Right atrium auricular region (tissue), 2 donors: ENCODE results near the gene JPH3. TPM values are rescaled to one million over a fixed set of nuclear protein-coding genes. Genes with fewer than 3 reads are reported as not detected.

Source experiments
- DNase-seq: peaks from one replicate; pipeline ENCODE4 v3.0.0-alpha.2; 2019; ENCODE audit warnings: low spot score
- H3K27ac ChIP-seq, 2 donors: fragments of 200-600 bp; sonication (generic); 1 replicate in 1 of 2; 2 replicates in 1 of 2; pipeline ENCODE4 v1.5.1; 2016 to 2019
- H3K27me3 ChIP-seq, 2 donors: fragments of 200-600 bp; sonication (generic); one replicate each; pipeline versions ENCODE4 v1.5.1 to v1.6.0; 2017 to 2019
- H3K36me3 ChIP-seq: fragments of 200-600 bp; sonication (generic); one replicate; pipeline ENCODE4 v1.5.1; 2016
- H3K4me1 ChIP-seq, 2 donors: fragments of 200-600 bp; sonication (generic); one replicate each; pipeline versions ENCODE4 v1.5.1 to v1.6.0; 2017 to 2019
- H3K4me3 ChIP-seq, 2 donors: fragments of 200-600 bp; sonication (generic); 1 replicate in 1 of 2; 2 replicates in 1 of 2; pipeline ENCODE4 v1.5.1; 2017 to 2019; ENCODE audit warnings: mild to moderate bottlenecking in 1 of 2, moderate library complexity in 1 of 2
- H3K9me3 ChIP-seq, 2 donors: fragments of 200-600 bp; sonication (generic); one replicate each; pipeline ENCODE4 v1.5.1; 2019
- total RNA-seq, 2 donors: library from RNA; depleted of rRNA; stranded (reverse); fragments of >200 nt; gene quantifications; one replicate each; pipeline ENCODE4 v1.1.0, GENCODE V29; 2016
- TF ChIP-seq, protein P1 (sequence below), 2 donors: fragments of 200-600 bp; sonication (generic); IDR thresholded peaks; one replicate each; pipeline ENCODE4 v1.5.1; 2019; ENCODE audit warnings: antibody characterized with exemption in 2 of 2

JPH3 gene
- total RNA-seq, 2 donors from 2014 or later: 0.08 to 0.11 TPM

DNA sequence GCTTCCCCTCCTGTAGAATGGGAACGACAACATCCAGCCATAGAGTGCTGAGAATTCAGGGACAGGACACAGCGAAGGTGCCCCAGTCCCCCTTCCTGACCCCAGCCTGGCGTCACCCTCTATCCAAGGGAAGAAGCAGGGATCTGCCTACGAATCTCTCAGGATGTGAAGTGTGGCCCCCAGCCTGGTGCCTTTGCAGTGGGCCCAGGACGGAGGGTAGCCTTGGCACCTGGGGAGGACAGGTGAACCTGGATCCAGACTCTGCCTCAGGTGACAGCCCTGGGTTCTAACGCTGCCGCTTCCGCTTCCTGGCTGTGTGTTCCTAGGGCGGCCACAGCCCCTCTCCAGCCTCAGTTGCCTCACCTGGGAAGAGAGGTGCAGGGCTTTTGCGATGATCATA, 36.4 kb downstream of the JPH3 start:
- Histone ChIP-seq H3K4me1 (peaks cover 0 to 16% of the 10 kb centered on the region in 2 donors), H3K36me3 (no peaks in the 10 kb centered on the region), H3K27ac (no peak overlapping the region), H3K4me3 (no peak overlapping the region), H3K27me3 (no peaks in the 10 kb centered on the region), H3K9me3 (no peaks in the 10 kb centered on the region)
- TF ChIP-seq, protein P1, sequence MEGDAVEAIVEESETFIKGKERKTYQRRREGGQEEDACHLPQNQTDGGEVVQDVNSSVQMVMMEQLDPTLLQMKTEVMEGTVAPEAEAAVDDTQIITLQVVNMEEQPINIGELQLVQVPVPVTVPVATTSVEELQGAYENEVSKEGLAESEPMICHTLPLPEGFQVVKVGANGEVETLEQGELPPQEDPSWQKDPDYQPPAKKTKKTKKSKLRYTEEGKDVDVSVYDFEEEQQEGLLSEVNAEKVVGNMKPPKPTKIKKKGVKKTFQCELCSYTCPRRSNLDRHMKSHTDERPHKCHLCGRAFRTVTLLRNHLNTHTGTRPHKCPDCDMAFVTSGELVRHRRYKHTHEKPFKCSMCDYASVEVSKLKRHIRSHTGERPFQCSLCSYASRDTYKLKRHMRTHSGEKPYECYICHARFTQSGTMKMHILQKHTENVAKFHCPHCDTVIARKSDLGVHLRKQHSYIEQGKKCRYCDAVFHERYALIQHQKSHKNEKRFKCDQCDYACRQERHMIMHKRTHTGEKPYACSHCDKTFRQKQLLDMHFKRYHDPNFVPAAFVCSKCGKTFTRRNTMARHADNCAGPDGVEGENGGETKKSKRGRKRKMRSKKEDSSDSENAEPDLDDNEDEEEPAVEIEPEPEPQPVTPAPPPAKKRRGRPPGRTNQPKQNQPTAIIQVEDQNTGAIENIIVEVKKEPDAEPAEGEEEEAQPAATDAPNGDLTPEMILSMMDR (IDR thresholded peaks at IDR 0.05): no peak
- DNase-seq: no peak

DNA sequence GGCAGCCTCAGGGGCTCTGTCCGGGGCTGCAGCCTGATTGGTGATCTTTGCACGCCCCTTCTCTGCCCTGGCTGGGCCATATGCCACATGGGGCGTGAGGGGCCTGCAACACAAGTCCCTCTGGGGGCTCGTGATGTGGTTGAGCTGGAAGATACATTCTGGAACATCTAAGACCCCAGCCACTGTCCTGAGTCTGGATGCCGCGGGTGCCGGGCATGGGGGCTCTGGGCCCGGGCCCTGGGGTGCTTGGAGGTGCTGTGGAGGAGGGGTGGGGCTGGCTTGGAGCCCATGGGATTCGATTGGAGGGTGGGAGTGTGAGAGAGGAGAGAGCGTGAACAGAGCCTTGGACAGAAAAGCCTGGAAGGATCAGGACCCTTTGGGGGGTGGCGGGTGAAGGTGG, 39.4 kb downstream of the JPH3 start:
- TF ChIP-seq, protein P1 (IDR thresholded peaks at IDR 0.05): no peak
- Histone ChIP-seq H3K27ac (no peak overlapping the region), H3K4me1 (peaks cover 0 to under 1% of the 10 kb centered on the region in 2 donors), H3K9me3 (no peaks in the 10 kb centered on the region), H3K36me3 (no peaks in the 10 kb centered on the region), H3K4me3 (no peak overlapping the region), H3K27me3 (no peaks in the 10 kb centered on the region)
- DNase-seq: no peak

DNA sequence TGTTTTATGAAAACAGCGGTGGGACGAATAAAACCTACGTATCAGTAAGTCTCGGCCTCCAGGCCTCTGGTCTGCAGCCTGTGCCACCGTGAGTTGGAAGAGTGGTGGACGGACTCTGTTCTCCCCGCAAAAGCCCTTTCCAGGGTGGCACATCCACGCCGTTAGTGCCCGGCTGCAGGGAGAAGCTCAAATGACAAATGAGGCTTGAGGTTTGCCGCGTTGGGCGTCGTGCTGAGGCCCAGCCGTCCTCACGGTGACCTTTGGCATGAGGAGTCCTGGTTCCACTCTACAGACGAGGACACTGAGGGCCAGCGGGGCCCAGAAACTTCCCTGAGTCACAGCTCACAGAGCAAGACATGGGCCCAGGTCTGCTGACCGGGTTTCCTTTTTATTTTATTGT, 40.2 kb downstream of the JPH3 start:
- Histone ChIP-seq H3K36me3 (no peaks in the 10 kb centered on the region), H3K9me3 (no peaks in the 10 kb centered on the region), H3K27me3 (no peaks in the 10 kb centered on the region), H3K4me1 (no peaks in the 10 kb centered on the region), H3K4me3 (no peak overlapping the region), H3K27ac (no peak overlapping the region)
- no peak for DNase-seq
- TF ChIP-seq, protein P1 (IDR thresholded peaks at IDR 0.05): no peak

DNA sequence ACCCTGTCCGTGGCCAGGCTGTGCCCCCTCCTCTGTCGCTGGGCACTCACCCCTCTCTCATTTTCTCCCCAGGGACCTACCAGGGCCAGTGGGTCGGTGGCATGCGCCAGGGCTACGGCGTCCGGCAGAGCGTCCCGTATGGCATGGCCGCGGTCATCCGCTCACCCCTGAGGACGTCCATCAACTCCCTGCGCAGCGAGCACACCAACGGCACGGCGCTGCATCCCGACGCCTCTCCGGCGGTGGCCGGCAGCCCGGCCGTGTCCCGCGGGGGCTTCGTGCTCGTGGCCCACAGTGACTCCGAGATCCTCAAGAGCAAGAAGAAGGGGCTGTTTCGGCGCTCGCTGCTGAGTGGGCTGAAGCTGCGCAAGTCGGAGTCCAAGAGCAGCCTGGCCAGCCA, 41.9 kb downstream of the JPH3 start:
- no peaks in the 10 kb centered on the region for H3K36me3 ChIP-seq
- no peak overlapping the region for H3K4me3 ChIP-seq
- H3K27ac ChIP-seq: no peak overlapping the region
- TF ChIP-seq, protein P1 (IDR thresholded peaks at IDR 0.05): no peak
- no peaks in the 10 kb centered on the region for H3K9me3 ChIP-seq
- no peaks in the 10 kb centered on the region for H3K27me3 ChIP-seq
- H3K4me1 ChIP-seq: no peaks in the 10 kb centered on the region
- DNase-seq: no peak

DNA sequence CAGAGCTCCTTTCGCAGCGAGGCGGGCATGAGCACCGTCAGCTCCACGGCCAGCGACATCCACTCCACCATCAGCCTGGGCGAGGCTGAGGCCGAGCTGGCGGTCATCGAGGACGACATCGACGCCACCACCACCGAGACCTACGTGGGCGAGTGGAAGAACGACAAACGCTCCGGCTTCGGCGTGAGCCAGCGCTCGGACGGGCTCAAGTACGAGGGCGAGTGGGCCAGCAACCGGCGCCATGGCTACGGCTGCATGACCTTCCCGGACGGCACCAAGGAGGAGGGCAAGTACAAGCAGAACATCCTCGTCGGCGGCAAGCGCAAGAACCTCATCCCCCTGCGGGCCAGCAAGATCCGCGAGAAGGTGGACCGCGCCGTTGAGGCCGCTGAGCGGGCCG, 42.3 kb downstream of the JPH3 start:
- Histone ChIP-seq H3K9me3 (no peaks in the 10 kb centered on the region), H3K36me3 (no peaks in the 10 kb centered on the region), H3K27me3 (no peaks in the 10 kb centered on the region), H3K4me3 (no peak overlapping the region), H3K4me1 (no peaks in the 10 kb centered on the region), H3K27ac (no peak overlapping the region)
- TF ChIP-seq, protein P1 (IDR thresholded peaks at IDR 0.05): no peak
- no peak for DNase-seq

DNA sequence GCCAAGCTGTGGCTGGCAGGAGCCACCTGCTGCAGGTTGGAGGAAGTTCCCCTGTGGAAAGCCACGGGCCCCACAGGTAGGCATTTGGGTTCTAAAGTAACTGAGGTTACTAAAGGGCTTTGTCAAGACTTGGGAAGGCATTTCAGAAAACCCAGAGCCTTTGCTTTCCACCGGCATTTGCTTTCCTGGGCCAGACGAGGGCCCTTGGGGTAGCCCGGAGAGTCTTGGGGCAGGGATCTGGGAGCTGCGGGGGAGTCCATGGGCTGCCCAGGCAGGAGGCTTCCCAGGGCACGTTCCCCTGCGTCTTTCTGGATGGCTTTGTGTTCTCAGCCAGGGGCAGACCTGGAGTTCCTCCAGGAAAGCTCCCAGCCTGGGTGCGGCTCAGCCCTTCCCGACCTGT, 43.5 kb downstream of the JPH3 start:
- DNase-seq: no peak
- no peaks in the 10 kb centered on the region for H3K27me3 ChIP-seq

More for the DNA sequence above, 43.5 kb downstream of the JPH3 start:
- Histone ChIP-seq H3K4me3 (no peak overlapping the region), H3K27ac (no peak overlapping the region), H3K4me1 (no peaks in the 10 kb centered on the region), H3K36me3 (no peaks in the 10 kb centered on the region), H3K9me3 (no peaks in the 10 kb centered on the region)
- TF ChIP-seq, protein P1 (IDR thresholded peaks at IDR 0.05): no peak
